Keratinocyte (primary cell): ENCODE data around the gene LRP10.
A peak's percentile ranks its signal among the peaks of the same experiment; 100 is the strongest.

Experiments used
- EZH2 ChIP-seq: IDR thresholded peaks from one replicate; pipeline ENCODE4 v1.6.1; 2012; ENCODE audit warnings: inconsistent platforms, mild to moderate bottlenecking, low read length, moderate library complexity
- TF ChIP-seq, protein P1 (sequence below), 3 experiments: IDR thresholded peaks in 1 of 3; conservative IDR thresholded peaks in 1 of 3; optimal IDR thresholded peaks in 1 of 3; 2 replicates in 2 of 3; 3 replicates in 1 of 3; pipeline versions ENCODE3 to v1.5.1; 2011; ENCODE audit warnings: low read length in 3 of 3, mild to moderate bottlenecking in 3 of 3, moderate library complexity in 2 of 3, control low read depth in 1 of 3, inconsistent platforms in 1 of 3; ENCODE audit not compliant: insufficient read depth in 2 of 3; ENCODE audit errors: extremely low read depth in 1 of 3

GRCh38 chr14:22929104-22929960 lies 57.8 kb downstream of the LRP10 start, which contains the start of gene PRMT5:
- TF ChIP-seq, protein P1, sequence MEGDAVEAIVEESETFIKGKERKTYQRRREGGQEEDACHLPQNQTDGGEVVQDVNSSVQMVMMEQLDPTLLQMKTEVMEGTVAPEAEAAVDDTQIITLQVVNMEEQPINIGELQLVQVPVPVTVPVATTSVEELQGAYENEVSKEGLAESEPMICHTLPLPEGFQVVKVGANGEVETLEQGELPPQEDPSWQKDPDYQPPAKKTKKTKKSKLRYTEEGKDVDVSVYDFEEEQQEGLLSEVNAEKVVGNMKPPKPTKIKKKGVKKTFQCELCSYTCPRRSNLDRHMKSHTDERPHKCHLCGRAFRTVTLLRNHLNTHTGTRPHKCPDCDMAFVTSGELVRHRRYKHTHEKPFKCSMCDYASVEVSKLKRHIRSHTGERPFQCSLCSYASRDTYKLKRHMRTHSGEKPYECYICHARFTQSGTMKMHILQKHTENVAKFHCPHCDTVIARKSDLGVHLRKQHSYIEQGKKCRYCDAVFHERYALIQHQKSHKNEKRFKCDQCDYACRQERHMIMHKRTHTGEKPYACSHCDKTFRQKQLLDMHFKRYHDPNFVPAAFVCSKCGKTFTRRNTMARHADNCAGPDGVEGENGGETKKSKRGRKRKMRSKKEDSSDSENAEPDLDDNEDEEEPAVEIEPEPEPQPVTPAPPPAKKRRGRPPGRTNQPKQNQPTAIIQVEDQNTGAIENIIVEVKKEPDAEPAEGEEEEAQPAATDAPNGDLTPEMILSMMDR (optimal IDR thresholded peaks at IDR 0.05 in 1 of 3, IDR thresholded peaks at IDR 0.05 in 1 of 3, conservative IDR thresholded peaks at IDR 0.05 in 1 of 3; ENCODE audit: extremely low read depth in 1 of 3, insufficient read depth in 2 of 3, low read length in 3 of 3): peak in 1 of 3 experiments; percentile 5
- no peak for TF ChIP-seq EZH2
